K562 treated with DMSO at 1 percent for 4 hours (cell line): ENCODE measurements around the gene SPATA25. TPM values are rescaled to one million over a fixed set of nuclear protein-coding genes. Genes with fewer than 3 reads are reported as not detected.

ENCODE experiments used
- total RNA-seq: library from RNA; unstranded; fragments of 300-600 nt; gene quantifications from 2 replicates; pipeline ENCODE4 v1.2.3, GENCODE V29; 2022; ENCODE audit not compliant: insufficient read depth

Gene SPATA25
- total RNA-seq, result not detected in 2 replicates

GRCh38 chr20:45887346-45887715, at the start of gene SPATA25:
SPATA25 (minus strand) TSS chr20:45887622; CDS start chr20:45887590, 32 bp downstream.

GRCh38 chr20:45934586-45935415, 47.4 kb upstream of the SPATA25 start, which contains the start of gene PCIF1:
PCIF1 (plus strand) TSS chr20:45934683; CDS start chr20:45939000, 4,317 bp downstream.

GRCh38 chr20:45911486-45912343, 24.3 kb upstream of the SPATA25 start, which contains the start of gene PLTP:
PLTP (minus strand) TSS chr20:45912155; CDS start chr20:45911452, 703 bp downstream.

GRCh38 chr20:45890985-45891983, 3.9 kb upstream of the SPATA25 start, which contains the start of the genes CTSA and NEURL2:
CTSA (plus strand) TSS chr20:45891335; CDS start chr20:45891569, 234 bp downstream.
NEURL2 (minus strand) TSS chr20:45891208; CDS start chr20:45890991, 217 bp downstream.

GRCh38 chr20:45880988-45881788, 6.2 kb downstream of the SPATA25 start, which contains the start of gene ZSWIM1:
ZSWIM1 (plus strand) TSS chr20:45881227; CDS start chr20:45882593, 1,366 bp downstream.

GRCh38 chr20:45857114-45857881, 30.1 kb downstream of the SPATA25 start, which contains the start of the genes ACOT8 and ZSWIM3:
ACOT8 (minus strand) TSS chr20:45857392; CDS start chr20:45857315, 77 bp downstream.
ZSWIM3 (plus strand) TSS chr20:45857614; CDS start chr20:45857826, 212 bp downstream.

Other genes with a start within 250 kb of the SPATA25 start
- not detected in 2 replicates for gene WFDC11, start 217.4 kb downstream of the SPATA25 start, total RNA-seq
- gene WFDC13, start 185.6 kb downstream of the SPATA25 start, total RNA-seq, result not detected in 2 replicates
- gene WFDC10B, start 182.6 kb downstream of the SPATA25 start, total RNA-seq, result not detected in 2 replicates
- not detected in 2 replicates for gene SPINT4, start 165.3 kb downstream of the SPATA25 start, total RNA-seq
- gene WFDC3, start 95.7 kb downstream of the SPATA25 start, total RNA-seq, result not detected in 2 replicates
- 30.5 and 47.2 TPM in 2 replicates for gene DNTTIP1, start 95.7 kb downstream of the SPATA25 start, total RNA-seq
- 3.3 and 5.4 TPM in 2 replicates for gene UBE2C, start 75.0 kb downstream of the SPATA25 start, total RNA-seq
- gene TNNC2, start 60.3 kb downstream of the SPATA25 start, total RNA-seq, result not detected in 2 replicates
- gene SNX21, start 53.8 kb downstream of the SPATA25 start, total RNA-seq, result 0.53 and 2.0 TPM in 2 replicates
- gene ACOT8, start 30.2 kb downstream of the SPATA25 start, total RNA-seq, result 50.2 and 57.2 TPM in 2 replicates
- gene ZSWIM3, start 30.0 kb downstream of the SPATA25 start, total RNA-seq, result 9.4 and 9.8 TPM in 2 replicates
- 14.2 and 15.1 TPM in 2 replicates for gene ZSWIM1, start 6.4 kb downstream of the SPATA25 start, total RNA-seq
- gene NEURL2, start 3.6 kb upstream of the SPATA25 start, total RNA-seq, result 2.0 and 5.7 TPM in 2 replicates
- 69.3 and 82.0 TPM in 2 replicates for gene CTSA, start 3.7 kb upstream of the SPATA25 start, total RNA-seq
- 27.6 and 40.1 TPM in 2 replicates for gene PLTP, start 24.5 kb upstream of the SPATA25 start, total RNA-seq
- gene PCIF1, start 47.1 kb upstream of the SPATA25 start, total RNA-seq, result 21.4 and 22.9 TPM in 2 replicates
- gene ZNF335, start 84.6 kb upstream of the SPATA25 start, total RNA-seq, result 10.8 and 14.9 TPM in 2 replicates
- gene MMP9, start 121.3 kb upstream of the SPATA25 start, total RNA-seq, result 0.52 TPM in 1 of 2 replicates, not detected in the other
- gene SLC12A5, start 141.6 kb upstream of the SPATA25 start, total RNA-seq, result 11.8 and 15.5 TPM in 2 replicates
- 22.7 and 32.1 TPM in 2 replicates for gene NCOA5, start 202.3 kb upstream of the SPATA25 start, total RNA-seq
- 1.0 and 4.6 TPM in 2 replicates for gene CD40, start 230.7 kb upstream of the SPATA25 start, total RNA-seq